CD1c-positive myeloid dendritic cell (primary cell): Measurements from ENCODE around the gene PIGS.
"Not testable (repeated sequence)": the region's sequence is repeated elsewhere in the genome, so short reads cannot be mapped to it uniquely, and the experiment has no call there.

Experiments used
- DNase-seq: peaks from one replicate; pipeline ENCODE4 v3.0.0-alpha.2; 2016; ENCODE audit errors: extremely low spot score

The PIGS gene

DNA sequence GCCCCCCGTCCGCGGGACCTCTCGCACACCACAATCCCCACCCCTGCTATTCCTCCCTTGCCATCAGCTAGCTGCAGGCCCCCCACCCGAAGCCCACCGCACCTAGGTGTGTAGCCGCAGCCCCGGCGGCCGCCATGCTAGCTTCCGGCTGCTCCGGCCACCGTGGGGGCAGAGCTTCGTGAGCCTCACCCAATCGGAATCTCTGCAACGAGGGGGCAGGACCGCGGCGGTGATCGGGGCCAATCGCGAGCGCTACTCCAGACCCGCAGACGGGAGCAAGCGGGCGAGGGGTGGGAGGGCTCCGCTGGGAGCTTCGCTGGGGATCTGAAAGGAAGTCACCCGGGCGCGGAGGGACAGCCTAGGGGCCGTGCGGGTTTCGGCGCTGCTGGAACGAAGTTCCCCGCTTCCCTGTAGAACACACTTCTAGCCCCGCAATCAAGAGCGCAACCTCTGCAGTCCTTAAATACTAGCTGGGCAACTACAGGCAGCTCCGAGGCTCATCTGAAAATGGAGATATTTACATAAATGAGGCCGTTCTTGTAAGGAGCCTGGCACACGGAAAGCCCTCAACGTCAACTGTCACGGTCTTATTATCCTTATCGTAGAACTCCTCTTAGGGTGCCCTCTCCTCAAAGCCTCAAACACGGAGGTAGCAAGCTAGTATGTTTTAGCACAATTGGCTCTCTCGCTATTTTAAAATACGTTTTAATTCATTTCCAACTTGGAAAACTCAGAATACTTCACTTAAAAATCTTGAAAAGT lies at the start of gene PIGS:
Gene PIGS, minus strand, starts transcription at position 164 of the 762 bp plus-strand sequence. Its CDS starts 28 bp downstream, at position 136.
- DNase-seq, result peak; percentile 97

DNA sequence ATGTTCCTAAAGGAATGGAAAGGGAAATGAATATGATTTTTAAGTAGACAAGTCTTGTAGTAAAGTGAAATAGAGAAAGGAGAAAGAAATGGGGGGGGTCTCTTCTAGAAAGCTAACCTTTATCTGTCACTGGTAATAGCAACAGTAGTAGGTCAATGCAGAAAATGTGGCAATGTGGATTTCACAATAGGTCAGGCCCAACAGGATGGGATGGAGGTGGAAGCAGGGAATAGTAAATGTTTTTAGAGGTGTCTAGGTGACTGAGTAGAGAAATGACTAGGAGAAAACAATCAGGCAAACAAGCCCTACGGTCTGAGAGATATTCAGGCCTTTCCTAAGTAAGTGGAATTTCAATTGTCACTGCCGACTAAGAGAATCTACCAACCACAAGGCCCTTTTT lies 48.7 kb upstream of the PIGS start:
- no peak for DNase-seq

DNA sequence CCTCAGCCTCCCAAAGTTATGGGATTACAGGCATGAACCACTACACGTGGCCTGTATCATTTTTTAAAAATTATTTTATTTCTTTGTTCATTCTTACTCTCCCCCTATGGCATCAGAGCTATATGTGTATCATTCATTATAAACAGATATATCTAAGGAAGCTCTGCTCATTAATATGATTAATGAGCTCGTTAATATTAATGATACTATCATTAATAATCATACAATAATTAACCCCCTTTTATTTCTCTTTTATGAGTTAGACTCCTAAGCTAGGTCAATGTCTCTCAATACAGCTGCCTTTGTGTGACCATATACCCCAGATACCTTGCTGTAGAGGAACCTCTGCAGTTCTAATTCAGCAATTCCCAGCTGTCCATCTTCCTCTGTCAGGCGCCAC lies 47.1 kb upstream of the PIGS start:
- DNase-seq, result no peak

DNA sequence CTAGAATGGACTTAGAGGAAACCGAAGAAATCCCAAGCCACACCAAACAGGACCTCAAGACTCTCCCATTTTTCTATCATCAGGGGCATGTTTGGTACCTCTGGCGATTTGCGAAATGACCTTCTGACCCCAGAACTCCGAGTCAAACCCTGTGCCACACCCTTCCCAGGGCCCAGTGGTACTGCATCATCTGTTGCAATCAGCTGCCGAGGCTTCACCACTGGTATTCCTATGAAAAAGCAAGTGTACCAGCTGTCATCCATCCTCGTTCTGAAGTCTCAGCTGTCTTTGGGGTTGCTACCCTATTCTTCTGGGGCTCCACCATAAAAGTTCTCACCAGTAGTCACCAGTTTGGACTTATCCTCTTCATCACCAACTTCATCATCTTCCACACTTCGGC lies 45.0 kb upstream of the PIGS start:
- DNase-seq, result no peak

DNA sequence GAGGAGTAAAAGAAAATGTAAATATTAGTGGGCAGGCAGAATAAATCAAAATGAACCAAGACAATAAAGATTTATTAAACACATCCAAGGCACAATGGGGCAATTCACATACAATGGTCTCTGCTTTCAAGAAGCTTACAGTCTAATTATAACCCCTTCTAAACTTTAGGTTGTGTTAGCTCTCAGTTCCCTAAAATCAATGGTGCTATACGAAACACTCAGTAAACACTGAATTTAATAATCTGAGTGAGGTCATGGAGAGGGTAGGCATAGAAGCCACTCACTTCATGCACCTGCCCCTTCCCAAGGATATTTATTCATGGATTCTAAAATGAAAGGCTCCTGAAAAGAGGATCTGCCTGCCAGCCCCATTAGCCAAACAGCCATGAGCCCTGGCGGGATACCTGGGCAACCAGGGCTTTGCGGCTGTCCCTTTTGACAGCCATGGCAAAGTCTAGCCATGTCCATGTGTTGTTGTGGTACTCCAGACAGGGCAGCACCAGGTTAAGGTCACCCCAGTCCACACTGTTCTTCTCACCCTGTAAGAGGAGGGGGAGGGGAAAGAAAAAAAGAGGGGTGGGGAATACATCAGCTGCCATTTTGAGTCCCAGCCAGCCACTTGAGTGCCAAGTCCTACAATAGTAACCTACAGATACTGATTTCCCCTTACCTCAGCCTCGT lies 44.1 kb upstream of the PIGS start:
- no peak for DNase-seq

DNA sequence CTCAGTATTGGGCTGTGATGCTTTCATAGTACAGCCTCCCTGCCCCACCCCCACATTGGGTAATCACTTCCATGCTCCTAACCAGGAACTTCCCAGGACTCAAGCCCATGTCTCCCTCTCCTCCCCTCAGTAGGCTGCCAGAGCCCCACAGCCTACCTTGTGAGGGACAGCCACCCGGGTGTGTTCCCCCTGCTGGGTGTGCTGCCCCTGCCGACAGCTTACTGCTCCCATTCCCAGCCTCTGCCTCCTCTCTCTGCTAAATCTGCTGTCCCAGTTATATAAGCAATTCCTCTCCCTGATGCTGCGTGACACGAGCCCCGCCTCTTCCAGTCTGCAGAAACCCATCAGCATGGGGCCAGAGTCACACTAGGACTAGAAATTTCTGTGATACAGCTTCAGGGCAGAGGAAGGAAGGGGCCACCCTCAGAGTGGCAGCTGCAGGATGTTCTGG lies 42.6 kb upstream of the PIGS start, which contains the start of gene RSKR:
Gene RSKR, minus strand, starts transcription at position 255 of the 451 bp plus-strand sequence. Its CDS starts 24 bp downstream, at position 231.
- no peak for DNase-seq

DNA sequence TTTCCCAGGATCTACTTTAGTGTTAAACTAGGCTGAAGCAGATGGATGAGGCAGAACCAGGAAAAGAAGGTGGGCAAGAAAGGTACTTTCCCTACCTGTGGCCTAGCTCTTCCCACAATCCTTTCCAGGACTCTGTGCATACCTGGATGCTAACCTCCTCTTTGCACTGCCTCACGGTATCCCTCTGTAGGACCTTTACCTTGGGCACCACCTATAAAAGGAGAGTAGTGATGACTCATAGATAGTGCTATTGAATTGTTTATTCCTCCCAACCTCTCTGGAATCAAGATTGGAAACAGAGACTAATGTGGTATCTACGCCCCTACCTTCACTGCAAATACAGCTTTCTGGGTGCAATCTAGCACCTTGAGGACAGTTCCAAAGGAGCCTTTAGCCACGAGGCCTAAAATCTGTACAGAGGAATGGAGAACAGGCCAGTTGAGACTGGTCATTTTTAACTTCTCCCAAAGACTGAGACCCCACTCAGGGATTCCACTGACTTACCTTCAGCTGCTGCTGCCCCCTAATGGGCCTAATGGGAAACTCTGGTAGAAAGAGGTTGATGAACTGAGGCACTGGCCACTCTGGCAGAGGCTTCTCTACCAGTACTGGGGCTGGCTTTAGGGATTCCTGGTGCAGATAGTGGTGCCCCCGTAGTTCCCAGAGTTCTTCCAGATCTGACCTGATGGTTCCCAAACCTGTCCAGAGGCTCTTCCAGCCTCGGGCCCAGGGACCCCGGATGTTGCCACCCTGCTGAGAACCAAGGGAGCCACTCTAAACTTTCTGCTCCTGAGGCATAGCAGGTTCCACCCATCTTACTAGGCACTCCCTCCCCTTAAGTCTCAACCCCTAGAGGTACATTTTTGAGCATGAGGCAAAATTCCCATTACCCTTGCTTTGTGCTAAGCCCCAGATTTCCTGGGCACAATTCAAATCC lies 41.9 kb upstream of the PIGS start:
- DNase-seq, result no peak

DNA sequence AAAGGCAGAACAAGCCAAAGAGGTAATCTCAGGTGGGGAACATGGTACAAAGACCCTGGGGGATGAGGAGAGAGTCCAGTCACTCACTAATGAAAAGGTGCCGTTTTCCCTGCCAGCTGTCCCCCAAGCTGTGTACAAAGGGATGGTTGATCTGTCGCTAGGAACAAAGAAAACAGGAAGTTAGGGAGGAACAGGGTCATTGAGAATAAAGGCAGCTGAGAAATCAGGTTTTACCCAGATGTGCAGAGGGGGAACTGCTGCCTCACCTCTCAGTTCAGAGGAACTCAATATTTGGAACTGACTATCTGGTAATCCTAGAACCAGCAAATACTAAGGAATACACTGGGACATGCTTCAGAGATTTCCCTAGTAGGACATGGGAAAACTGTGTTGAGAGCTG lies 41.2 kb upstream of the PIGS start:
- no peak for DNase-seq

DNA sequence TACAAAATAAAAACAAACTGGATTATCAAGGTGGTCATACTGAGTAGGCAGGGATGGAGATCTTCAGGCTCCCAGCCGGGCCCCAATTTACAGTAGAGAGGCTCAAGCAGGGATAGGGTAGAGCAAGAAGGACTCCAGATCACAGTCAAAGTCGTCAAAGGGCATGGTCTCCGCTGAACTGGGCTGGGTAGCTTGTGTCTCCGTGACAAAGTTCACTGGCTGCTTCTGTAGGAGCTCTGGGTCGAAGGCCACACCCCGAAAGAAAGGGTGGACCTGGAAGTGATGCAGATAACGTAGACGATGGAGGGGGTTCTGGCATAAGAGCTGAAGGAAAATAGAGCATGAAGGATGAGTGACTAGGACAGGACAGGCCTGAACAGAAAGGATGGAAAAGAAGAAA lies 39.1 kb upstream of the PIGS start:
- DNase-seq, result no peak

DNA sequence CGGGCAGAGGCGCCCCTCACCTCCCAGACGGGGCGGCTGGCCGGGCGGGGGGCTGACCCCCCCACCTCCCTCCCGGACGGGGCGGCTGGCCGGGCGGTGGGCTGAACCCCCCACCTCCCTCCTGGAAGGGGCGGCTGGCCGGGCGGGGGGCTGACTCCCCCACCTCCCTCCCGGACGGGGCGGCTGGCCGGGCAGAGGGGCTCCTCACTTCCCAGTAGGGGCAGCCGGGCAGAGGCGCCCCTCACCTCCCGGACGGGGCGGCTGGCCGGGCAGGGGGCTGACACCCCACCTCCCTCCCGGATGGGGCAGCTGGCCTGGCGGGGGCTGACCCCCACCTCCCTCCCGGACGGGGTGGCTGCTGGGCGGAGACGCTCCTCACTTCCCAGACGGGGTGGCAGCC lies 32.7 kb upstream of the PIGS start:
- not testable (repeated sequence) for DNase-seq

DNA sequence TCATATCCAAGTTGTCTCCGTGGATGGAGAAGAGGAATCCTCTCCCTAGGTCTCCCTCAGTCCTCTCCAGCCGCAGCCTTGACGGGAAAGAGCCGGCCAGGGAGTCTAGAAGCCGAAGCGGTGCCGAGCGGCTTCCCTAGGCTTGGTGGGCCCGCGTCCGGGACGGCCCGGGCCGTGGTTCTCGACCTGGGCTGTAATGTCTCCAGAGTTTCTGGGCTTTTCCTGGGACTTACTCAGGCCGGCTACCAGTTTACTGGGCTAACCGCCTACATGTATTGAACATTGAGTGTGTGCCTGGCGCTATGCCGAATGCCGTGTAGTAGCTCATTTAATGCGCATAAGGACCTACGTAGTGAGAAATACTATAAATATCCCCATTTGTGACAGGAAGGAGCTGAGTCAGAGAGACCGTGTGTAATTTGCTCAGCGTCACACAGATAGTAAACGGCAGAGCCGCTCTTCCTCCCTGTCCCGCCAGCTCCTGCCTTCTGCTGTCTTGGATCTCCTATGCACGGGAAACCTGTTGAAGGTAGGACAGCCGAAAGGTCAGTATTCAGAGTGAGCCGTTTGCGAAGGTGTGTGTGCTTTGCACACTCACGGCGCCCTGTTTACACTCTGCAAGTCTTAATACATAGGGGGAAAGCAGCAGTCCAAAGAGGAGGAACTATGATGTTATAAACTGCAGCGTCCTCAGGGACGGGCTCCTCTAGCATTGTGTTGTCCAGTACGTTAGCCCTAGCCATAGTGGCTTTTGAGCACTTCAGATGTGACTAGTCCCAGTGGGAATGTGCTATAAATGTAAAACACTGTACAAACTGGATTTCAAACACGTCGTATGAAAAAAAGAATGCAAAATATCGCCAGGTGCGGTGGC lies 28.2 kb upstream of the PIGS start:
- DNase-seq, result peak; percentile 92

DNA sequence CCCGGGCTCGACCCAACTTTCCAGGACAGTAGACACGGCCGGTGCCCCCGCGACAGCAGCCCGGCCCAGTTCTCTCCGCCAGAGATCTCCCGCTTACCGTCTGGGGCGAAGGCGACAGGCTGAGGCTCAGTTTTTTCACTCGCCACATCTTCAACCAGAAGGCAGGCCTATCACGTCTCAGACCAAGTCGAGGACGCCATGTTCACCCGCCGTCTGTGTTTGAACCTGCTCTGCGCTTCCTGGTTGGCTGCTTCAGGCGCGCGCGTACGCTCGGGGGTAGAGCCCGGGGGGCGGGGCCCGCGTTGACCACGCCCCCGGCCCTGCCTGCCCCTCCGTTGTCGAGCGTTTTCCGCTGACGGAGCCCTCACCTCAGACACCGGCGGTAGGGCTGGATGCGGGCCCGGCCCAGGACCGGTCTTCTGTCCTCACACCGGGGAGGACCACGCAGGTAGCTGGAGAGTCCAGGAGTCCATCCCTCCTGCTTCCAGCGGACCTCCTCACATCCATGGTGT lies 27.5 kb upstream of the PIGS start, which contains the start of gene SPAG5:
Gene SPAG5, minus strand, starts transcription at position 227 of the 512 bp plus-strand sequence. Its CDS starts 79 bp downstream, at position 148.
- peak; percentile 94 for DNase-seq

DNA sequence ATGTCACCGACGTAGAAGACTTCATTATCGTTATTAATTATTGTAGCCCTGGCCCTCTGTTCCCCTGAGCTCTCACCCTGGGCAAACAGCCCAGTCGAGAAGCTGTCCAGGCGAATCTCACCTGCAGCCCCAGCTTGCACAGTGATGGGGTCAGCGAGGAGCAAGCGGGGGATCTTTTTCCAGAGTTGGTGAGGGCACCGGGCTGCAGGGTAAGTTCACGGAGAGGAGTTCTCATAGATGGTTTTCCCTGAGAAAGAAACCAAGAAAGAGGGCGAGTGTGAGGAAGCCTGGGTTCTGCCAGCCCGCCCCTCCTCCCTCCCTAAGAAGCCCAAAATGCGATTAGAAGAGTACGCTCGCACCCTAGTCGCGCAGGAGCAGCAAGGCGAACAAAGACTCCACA lies 27.1 kb upstream of the PIGS start:
- DNase-seq, result no peak

DNA sequence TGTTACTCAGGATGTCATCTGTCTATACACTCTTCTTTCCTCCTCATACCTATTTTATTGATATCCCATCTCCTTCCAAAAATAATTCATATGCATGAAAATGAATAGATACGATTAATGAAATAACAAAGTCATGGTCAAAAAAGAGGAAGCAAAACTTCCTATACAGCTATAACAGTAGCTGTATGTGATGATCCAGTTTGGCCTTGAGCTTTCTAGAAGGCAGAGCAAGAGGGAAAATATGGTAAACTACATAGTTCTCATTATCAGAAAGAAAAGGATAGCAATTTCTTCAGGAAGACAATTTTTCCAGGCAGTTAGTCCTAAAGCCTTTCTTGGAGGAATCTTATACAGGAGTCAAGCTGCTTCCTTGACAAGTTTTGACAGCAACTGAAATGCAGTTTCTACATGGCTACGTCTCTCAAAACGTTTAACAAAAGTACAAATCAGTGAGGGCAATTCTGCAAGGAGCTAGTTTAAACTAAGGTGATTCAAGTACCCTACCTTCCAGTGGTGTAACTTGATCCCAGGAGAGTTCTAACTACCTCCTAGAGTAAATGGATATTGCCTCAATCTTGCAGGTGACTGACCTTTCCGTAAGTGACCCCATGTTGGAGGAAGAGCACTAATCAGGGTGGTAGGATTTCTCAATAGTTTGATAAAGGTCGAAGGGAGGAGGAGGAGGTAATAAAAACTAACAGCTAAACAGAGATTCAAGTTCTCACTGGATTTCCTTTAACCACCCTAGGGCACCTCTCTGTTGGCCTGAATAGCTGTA lies 26.5 kb upstream of the PIGS start:
- peak; percentile 37 for DNase-seq

DNA sequence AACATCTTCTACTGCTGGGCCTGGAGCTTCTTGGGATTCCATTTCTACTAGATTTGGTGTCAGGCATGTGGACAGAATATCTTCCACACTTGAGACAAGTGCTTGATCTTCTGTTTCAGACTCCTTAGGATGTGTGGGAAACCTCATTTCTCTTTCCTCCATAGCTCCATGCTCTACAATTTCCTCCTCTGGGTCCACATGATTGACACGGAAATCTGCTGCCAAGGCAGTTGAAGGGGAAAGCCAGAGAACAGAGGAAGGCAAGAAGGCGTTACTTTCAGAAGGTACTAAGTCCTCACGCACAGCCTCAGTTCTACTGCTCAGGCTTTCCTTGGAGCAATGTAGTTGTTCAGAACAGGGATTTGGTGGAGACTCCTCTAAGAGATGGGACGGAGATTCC lies 20.9 kb upstream of the PIGS start:
- DNase-seq, result no peak

DNA sequence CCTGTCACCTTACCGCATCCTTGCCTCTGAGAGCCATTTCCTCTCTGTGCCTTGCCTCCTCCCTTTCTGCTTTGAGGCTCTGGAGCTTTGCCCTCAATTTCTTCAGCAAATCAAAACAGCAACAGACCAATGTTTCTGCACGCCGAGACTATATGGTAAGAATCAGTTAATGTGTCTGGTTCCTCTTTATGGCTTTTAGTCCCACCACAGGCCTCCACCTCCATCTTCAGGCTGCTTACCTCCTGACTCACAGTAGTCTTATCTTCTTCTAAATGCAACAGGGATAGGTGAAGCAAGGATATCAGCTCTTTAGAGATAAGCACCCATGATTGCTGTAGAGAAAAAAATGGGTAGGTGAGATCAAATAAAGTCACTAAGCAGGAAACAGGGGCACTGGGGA lies 14.5 kb upstream of the PIGS start:
- no peak for DNase-seq

DNA sequence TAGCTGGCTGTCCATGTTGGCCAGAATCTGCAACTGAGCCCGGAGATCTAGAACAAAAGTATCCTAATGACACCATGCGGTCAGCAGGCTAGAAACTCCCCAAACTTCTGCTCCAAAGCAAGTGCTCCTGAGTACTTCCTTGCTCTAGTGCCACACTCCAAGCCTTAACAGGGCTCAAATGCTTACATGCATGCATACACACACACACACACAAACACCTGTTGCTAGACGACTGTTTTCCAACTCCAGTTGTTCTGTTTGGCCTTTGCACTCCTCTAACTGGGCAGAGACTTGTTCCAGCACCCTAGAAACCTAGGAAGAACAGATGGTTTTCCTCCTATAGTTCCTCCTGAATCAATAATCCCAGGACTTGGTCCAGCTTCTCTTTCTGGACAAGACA lies 13.1 kb upstream of the PIGS start:
- no peak for DNase-seq

DNA sequence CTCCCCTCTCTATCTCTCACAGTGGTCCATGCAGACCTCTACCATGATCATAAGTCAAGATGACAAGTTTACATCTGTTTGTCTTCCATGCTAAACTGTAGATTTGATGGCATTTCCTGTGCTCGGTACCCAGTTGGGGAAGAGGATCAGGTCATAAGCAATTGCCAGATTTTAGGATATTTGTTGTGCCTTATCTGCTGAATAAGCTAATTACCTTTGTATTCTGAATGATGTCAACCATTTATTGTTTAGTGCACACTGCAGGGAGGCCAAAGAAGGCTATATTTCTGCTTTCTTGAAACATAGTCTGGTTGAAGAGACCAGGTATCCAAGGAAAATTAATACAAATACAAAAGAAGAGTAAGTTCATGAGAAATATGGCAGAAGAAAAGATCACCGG lies 11.2 kb upstream of the PIGS start:
- DNase-seq, result no peak

DNA sequence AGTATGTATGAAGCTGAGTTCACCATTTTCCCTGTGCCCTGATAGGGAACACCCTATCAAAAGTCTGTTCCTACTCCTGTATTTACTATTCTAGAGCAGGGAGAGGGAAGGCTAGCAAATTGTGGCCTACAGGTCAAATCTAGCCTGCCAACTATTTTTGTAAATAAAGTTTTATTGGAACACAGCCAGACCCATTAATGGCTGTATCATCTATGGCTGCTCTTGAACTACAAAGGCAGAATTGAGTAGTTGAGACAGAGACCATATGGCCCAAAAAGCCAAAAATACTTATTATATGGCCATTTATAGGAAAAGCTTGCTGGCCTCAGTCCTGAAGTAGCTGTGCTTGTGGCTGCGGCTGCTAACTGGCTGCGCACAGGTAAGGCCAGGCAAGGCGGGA lies 9.6 kb upstream of the PIGS start:
- no peak for DNase-seq

DNA sequence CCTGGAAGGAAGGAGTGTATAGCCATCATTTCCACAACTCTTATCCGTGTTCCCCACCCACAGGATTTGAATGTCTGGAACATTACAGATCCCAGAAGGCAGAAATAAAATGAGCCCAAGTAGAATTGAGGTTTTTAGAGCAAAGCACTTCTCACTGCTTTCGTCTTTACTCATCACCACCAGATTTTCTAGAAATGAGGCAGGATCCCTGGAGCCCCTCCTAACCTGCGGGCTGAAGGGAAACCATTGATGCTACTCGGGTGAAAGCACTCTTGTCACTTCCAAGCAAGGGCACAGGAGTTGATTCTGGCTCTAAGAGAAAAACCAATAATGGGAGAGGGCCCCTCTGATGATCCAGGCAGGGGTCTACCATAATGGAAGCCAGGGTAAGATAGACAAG lies 8.2 kb upstream of the PIGS start:
- no peak for DNase-seq
